G401.6 (cell line): ENCODE results near the gene SCAMP3.
"Not testable (repeated sequence)": the region's sequence is repeated elsewhere in the genome, so short reads cannot be mapped to it uniquely, and the experiment has no call there.

Source experiments
- FAIRE-seq: peaks from 2 replicates; lab custom pipeline; 2012; peaks lifted over from hg19 to GRCh38; lab: Jason Lieb, UNC

SCAMP3 gene

DNA sequence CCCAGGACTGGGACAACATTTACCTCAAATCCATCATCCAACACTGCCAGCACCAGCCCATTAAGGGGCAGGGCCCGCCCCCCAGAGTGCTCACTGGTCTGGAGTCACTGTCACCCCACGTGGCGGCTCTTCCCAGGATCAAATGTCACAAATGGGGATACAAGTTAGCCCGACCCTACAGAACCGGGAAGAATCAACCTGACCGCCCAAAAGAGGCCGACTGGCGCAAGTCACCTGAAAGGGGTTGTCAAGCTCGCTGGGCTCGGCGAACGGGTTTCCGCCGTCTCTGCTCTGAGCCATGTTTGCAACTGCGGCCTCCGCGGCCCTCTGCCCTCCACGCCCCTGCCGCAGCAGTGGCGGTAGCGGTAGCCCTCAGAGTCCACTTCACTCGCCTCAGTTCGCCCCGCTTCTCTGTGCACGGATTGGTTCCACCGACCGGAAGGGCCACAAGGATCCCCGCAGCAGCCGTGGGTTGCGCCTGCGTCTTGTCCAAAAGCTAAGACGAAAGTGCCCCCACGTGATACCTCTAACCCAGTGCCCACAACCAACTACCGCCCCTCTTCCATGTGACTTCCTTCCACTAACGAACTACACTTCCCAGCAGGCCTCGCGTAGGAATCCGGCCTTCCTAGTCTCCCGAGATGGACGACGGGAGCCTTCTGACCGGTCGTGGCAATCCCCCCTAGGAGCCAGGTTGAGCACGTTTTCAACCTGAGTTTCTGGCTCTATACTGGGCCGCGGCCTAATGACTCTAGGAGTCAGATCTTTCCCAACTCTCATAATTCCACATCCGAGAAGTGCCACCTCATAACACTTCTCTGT is at the start of gene SCAMP3:
TSS of gene SCAMP3 (minus strand) at position 509 of the 822 bp plus-strand sequence. CDS start at position 300, 209 bp downstream.
- peak; percentile 97 for FAIRE-seq

- no peak for FAIRE-seq
These were observed 47.4 kb upstream of the SCAMP3 start for GRCh38 chr1:155309423-155310021.

DNA sequence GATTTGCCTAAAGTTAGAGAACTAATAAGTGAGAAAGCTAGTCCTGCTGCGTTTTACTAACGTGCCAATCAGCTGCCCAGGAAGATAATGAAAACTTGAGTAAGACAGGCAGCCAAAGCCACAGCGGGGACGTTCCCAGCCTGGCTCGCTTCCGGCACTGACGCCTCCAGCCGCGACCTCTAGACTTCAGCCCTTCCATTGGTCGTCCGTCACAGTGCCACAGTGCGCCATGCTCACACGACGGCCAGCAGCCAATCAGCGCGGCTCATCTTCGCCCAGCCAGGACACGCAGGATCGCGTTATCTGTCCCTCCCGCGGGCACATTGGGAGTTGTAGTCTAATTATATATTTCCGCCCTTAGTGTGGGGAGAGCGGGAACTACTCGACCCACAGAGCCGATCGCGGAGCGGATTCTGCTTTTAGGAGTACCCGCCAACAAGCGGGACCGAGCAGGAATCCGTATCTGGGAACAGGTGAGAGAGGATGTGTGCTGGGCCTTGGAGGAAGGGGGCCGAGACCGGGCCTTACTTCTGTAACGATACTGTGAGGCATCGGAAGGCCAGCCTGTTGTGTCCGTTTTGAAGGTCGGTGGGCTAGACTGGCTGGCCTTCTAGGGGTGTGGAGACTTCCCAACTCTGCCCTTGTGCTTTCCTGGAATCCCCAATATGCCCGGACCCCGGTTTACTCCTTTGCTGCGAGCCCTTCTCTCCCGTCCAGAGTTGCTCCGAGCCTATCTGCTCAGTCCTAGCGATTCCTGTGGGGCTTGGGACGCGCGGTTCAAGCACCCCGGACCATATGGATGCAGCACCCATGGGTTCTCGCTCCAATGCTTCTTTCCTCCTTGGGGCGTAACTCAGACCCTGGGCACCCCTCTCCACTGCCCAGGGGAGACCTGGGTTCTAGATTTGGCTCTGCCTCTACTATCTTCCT is 46.6 kb upstream of the SCAMP3 start, which contains the start of gene FDPS:
TSS of gene FDPS (plus strand) at position 374 of the 930 bp plus-strand sequence. CDS start 924 bp downstream, outside the sequence.
- FAIRE-seq = peak; percentile 98

DNA sequence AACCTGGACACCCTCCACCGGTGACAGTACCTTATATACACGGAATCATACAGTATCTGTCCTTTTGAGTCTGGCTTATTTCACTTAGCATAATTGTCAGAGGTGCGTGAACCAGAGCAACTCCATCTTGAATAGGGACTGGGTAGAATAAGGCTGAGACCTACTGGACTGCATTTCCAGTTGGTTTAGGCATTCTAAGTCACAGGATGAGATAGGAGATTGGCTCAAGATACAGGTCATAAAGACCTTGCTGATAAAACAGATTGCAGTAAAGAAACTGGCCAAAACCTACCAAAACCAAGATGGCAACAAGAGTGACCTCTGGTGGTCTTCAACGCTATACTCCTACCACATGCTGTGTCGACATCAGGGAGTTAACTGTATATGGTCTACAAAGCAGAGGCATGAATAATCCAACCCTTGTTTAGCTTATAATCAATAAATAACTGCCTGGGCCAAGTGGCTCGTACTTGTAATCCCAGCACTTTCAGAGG is 45.1 kb upstream of the SCAMP3 start:
- no peak for FAIRE-seq

- FAIRE-seq = no peak
These were observed 43.8 kb upstream of the SCAMP3 start for GRCh38 chr1:155305881-155306391.

DNA sequence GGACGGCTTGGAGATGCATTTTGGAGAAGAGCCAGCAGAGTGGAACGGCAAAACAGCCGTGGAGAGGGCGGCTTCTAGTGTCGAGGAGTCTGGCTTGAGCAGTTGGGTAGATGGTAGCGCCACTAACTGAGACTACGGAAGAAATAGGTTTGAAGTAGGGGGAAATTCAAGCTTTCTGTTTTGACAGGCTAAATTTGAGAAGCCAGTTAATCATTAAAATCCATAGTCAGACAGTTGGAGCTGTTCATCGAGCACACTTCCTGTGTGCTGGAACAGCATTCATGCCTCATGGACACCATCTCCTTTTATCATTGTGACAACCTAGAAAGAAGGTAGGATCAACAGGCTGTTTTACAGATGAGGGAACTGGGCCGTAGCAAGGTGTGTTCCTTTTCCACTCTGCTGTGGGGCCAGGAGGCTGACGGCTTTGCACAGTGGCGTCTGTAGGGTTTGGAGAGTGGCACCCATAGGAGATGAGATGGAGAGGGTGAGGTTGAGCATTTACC is 42.5 kb upstream of the SCAMP3 start:
- FAIRE-seq = no peak

DNA sequence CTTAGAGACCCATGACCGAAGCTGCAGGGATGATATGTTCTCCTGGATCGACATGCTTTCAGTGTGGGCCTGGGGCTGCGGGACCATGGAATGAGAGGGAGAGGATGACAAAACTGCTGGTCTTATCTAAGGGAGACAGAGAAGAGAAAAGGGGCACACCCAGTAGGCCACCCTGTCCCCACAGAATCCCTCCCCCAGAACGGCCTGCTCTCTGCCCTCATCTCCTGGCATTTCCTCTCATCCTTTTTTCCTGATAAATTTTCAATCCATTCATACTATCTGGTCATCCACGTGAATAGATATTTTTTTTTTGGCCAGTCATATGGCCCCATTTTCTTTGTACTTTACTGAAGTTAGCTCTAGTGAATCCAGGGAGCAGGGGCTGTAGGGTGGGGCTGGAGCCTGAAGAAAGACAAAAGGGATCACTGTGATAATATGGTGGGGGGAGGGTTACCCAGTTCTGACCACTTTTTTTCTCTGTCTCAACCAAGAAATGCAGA is 39.2 kb upstream of the SCAMP3 start, which contains the start of gene PKLR:
TSS of gene PKLR (minus strand) at position 97 of the 500 bp plus-strand sequence. CDS start at position 54, 43 bp downstream.
- FAIRE-seq = no peak

DNA sequence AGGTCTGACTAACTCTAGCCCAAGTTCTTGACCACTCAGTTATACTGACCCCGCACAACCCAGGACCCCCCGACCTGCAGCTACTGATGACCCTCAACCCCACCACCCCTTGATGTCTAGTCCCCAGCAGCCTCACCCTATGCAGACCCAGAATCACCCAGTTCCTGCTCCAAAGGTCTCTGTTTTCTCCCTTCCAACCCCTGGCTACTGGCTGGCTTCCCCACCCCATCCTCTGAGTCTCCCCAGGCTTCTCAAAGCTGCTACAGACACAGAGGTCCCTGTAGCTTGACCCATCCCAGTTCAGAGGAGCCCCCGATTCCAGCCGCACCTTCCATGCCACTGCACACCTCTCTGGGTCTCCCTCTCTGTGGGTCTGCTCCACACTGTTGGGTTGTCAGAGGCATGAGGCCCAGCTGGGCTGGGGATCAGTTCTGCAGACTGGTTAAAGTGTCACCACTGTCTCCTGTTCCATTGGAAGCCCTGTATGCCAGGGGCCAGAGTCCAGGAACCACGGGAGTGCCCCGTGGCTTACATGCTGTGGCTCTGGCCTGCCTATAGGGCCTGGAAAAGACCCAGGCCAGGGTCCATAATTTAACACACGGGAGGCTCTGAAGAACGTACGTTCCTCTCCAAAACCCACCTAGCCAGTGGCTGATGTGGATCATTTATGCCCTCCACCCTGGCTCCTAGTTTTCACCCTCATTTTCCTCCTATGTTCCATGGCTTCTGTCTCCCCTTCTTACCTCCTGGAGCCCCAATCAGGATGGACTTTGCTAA is 38.6 kb upstream of the SCAMP3 start:
- no peak for FAIRE-seq

DNA sequence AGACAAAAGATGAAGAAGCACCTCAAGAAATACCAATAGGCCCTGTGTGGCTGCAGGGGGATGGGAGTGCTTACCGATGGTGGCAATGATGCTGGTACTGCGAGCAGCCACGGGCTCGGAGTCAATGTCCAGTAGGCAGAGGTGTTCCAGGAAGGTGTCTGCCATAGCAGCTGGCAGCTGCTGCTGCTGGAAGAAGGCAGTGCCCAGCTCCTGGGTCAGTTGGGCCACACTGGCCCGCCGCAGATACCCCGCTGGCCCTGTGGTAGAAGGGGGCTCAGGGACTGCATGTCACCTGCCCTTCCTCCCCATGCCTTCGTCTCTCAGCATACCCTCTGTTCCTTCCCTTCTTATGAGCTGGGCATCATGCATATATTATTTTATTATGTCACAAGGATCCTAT is 37.9 kb upstream of the SCAMP3 start:
- no peak for FAIRE-seq

DNA sequence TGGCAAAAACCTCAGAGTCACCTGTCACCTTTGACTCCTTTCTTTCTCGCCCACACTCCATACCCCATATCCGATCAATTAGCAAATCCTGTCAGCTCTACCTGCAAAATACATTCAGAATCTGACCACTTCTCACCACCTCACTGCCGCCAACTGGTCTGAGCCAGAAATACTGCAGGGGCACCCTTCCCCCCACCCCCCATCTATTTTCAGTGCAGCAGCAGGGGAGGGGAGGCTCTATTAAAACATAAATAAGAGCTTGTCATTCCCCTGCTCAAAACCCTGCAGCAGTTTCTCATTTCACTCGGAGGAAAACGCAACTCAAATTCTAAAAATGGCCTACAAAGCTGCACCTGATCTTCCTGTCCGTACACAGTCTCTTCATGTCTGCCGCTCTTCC is 35.2 kb upstream of the SCAMP3 start:
- FAIRE-seq = no peak

DNA sequence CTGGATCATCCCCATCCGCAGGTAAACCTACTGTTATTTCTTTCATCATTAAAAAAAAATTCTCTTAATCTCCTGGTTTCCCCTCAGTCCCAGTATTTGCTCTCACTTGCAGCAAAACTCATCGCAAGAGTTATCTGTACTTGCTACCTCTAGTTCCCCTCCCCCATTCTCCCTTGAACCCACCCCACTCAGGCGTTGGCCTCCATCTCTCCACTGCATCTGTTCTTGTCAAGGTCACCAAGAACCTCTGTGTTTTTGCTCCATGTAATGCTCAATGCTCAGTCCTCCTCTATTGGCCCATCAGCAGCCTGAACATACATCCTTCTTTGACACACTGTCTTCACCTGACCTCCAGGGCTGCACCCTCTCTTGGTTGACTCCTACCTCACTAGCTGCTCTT is 34.5 kb upstream of the SCAMP3 start:
- no peak for FAIRE-seq

DNA sequence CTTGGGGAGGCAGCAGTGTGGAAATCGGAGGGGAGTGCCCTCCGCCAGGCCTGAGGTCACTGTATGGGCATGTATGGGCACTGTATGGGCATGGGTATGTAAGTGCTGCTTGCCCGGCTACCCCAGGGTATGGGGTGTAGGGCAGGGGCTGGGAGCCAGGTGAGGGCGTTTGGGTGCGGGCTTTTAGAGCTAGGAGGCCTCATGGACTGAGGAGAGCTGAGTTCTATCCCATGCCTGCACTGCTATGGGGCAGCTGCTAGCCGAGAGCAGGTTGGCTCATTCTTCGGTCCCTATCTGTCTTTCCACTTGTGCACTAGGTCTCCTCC is 33.7 kb upstream of the SCAMP3 start:
- FAIRE-seq = no peak

GRCh38 chr1:155295183-155295941 is 33.2 kb upstream of the SCAMP3 start:
- FAIRE-seq = no peak

DNA sequence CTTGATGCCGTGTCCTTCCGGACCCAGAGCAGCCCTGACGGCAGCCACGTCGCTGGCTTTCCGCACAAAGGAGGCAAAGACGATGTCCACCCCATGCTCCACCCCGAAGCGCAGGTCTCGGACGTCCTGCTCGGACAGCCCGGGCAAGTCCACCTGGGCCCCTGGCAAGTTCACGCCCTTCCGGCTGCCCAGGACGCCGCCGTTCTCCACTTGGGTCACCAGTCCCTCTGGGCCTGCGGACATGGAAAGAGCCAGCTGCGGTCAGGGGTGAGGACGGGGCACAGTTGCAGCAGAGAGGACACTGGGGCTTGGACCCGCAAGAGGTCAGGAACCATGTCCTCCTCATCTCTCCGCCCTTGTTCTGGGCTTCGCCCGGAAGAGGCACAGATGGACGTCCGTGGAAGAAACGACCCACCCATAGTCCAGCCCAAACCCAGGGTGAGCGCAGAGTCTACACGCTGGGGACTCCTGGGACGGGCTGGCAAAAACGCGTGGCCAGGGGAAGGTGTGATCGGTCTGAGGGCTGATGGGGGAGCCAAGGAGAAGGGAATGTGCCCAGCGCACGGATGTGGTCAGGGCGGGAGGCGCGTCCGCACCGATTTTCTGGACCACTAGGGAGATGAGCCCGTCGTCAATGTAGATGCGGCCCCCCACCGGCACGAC is 32.5 kb upstream of the SCAMP3 start:
- no peak for FAIRE-seq

GRCh38 chr1:155293086-155293749 is 31.1 kb upstream of the SCAMP3 start:
- no peak for FAIRE-seq

DNA sequence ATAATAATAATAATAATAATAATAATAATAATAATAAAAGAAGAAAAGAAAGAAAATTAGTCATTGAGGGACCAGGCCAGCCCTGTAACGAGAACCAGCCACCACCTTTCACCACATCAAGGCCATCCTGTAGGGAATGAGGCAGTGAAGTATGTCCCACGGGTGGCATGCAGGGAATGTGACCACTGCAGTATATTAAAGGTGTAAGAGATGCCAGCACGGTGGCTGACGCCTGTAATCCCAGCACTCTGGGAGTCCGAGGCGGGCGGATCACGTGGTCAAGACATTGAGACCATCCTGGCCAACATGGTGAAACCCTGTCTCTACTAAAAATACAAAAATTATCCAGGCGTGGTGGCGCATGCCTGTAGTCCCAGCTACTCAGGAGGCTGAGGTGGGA is 28.8 kb upstream of the SCAMP3 start:
- FAIRE-seq = not testable (repeated sequence)

GRCh38 chr1:155287987-155288543 is 25.9 kb upstream of the SCAMP3 start:
- FAIRE-seq = no peak

DNA sequence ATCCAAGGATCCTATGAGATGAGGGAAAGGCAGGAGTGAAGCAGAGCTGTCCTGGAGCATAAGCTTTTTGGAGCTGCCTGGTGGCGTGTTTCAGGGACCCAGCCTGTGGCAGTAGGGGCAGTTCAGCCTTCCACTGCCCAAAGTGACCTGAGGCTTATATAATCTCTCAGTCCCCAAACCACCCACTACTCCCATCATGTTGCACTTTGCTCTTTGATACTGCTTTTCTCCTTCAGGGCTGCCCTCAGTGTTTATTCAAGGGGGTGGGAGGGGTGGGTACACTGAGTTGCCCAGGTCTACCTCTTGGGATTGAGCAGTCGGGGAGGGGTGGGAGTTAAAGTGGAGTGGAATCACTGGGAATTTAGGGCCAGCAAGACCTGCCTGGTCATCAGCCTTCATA is 24.4 kb upstream of the SCAMP3 start:
- no peak for FAIRE-seq

DNA sequence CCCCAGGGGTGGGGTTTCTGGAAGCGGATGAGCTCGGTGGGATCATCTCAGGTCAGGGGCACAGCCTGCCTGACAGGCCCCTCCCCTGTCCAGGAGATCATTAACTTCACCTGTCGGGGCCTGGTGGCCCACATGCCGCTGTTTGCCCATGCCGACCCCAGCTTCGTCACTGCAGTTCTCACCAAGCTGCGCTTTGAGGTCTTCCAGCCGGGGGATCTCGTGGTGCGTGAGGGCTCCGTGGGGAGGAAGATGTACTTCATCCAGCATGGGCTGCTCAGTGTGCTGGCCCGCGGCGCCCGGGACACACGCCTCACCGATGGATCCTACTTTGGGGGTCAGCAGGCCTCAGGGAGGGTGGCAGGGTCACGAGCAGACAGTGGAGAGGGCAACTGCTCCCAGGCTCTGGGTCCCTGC is 23.5 kb upstream of the SCAMP3 start:
- no peak for FAIRE-seq
